Stimulated activated CD8-positive, alpha-beta memory T cell treated with anti-CD3 and anti-CD28 coated beads, Interleukin-4, amount 100 ng/mL, for 24 hours (primary cell): Measurements from ENCODE around the gene CRYAA.
"Not testable (repeated sequence)": the region's sequence is repeated elsewhere in the genome, so short reads cannot be mapped to it uniquely, and the experiment has no call there.

Experiments used
- DNase-seq: peaks from one replicate; pipeline ENCODE4 v3.0.0-alpha.2; 2020; ENCODE audit warnings: low read depth

The CRYAA gene

GRCh38 chr21:43177043-43177906, 8.5 kb downstream of the CRYAA start:
- not testable (repeated sequence) for DNase-seq

- DNase-seq, result not testable (repeated sequence)
Measured at GRCh38 chr21:43178175-43178826, 9.5 kb downstream of the CRYAA start.

- DNase-seq, result not testable (repeated sequence)
Measured at GRCh38 chr21:43181033-43181432, 12.2 kb downstream of the CRYAA start.

- not testable (repeated sequence) for DNase-seq
Measured at GRCh38 chr21:43187268-43187667, 18.5 kb downstream of the CRYAA start.

GRCh38 chr21:43187715-43188114, 18.9 kb downstream of the CRYAA start:
- DNase-seq, result no peak

GRCh38 chr21:43188181-43188580, 19.4 kb downstream of the CRYAA start:
- DNase-seq, result no peak

- no peak for DNase-seq
Measured at GRCh38 chr21:43188592-43189210, 19.9 kb downstream of the CRYAA start.

- no peak for DNase-seq
Measured at GRCh38 chr21:43189936-43190335, 21.1 kb downstream of the CRYAA start.

GRCh38 chr21:43190544-43190943, 21.7 kb downstream of the CRYAA start:
- no peak for DNase-seq

GRCh38 chr21:43190951-43191350, 22.1 kb downstream of the CRYAA start:
- no peak for DNase-seq

GRCh38 chr21:43191521-43191920, 22.7 kb downstream of the CRYAA start:
- no peak for DNase-seq

GRCh38 chr21:43191971-43192370, 23.2 kb downstream of the CRYAA start:
- DNase-seq, result no peak

- DNase-seq, result no peak
Measured at GRCh38 chr21:43192501-43193081, 23.8 kb downstream of the CRYAA start.

- no peak for DNase-seq
Measured at GRCh38 chr21:43193088-43193650, 24.4 kb downstream of the CRYAA start.

GRCh38 chr21:43193651-43194302, 25.0 kb downstream of the CRYAA start:
- no peak for DNase-seq

GRCh38 chr21:43194303-43195120, 25.7 kb downstream of the CRYAA start:
- DNase-seq, result no peak

GRCh38 chr21:43195121-43196021, 26.6 kb downstream of the CRYAA start:
- DNase-seq, result no peak

GRCh38 chr21:43196826-43197225, 28.0 kb downstream of the CRYAA start:
- DNase-seq, result no peak

GRCh38 chr21:43198376-43198775, 29.6 kb downstream of the CRYAA start:
- no peak for DNase-seq

GRCh38 chr21:43201491-43201890, 32.7 kb downstream of the CRYAA start:
- DNase-seq, result no peak
